Measurements from ENCODE around the gene CUZD1. TPM values are rescaled to one million over a fixed set of nuclear protein-coding genes. Genes with fewer than 3 reads are reported as not detected.

The CUZD1 gene
- total and polyA plus RNA-seq, 9 of the 15 experiments (the other 6 are each of a cell fraction or from before 2014, with no cell fraction given) = 0.51 to 1.7 (median 1.1) TPM

- TF ChIP-seq BDP1 (IDR thresholded peaks at IDR 0.05; ENCODE audit: insufficient read depth, insufficient read length) (no peak), ZEB2 (IDR thresholded peaks at IDR 0.05) (no peak), ZC3H8 (IDR thresholded peaks at IDR 0.05) (no peak), ZNF431 (CRISPR knock-in tag; IDR thresholded peaks at IDR 0.05) (0 out of 2 replicates have a peak, but pooled peaks have one; percentile 40), THRAP3 (IDR thresholded peaks at IDR 0.05; ENCODE audit: borderline replicate concordance) (no peak), PHB (CRISPR knock-in tag; IDR thresholded peaks at IDR 0.05) (no peak), MECOM (CRISPR knock-in tag; IDR thresholded peaks at IDR 0.05) (no peak), ZNF384 (IDR thresholded peaks at IDR 0.05; ENCODE audit: low read depth, low read length) (no peak), ELK1 (CRISPR knock-in tag; IDR thresholded peaks at IDR 0.05) (no peak), SMAD3 (CRISPR knock-in tag; conservative IDR thresholded peaks at IDR 0.05) (no peak), ZNF586 (CRISPR knock-in tag; conservative IDR thresholded peaks at IDR 0.05) (no peak), ZNF444 (CRISPR knock-in tag; IDR thresholded peaks at IDR 0.05) (no peak), RBM14 (IDR thresholded peaks at IDR 0.05; ENCODE audit: borderline replicate concordance, insufficient read depth, low read depth, low read length) (no peak), MYBL2 (IDR thresholded peaks at IDR 0.05; ENCODE audit: low read depth) (peak; percentile 64; the same call in 1 of the 2 replicates), MYBL2 (CRISPR knock-in tag; IDR thresholded peaks at IDR 0.05; ENCODE audit: borderline replicate concordance) (no peak), ZNF740 (CRISPR knock-in tag; IDR thresholded peaks at IDR 0.05) (no peak), ZNF740 (tag; IDR thresholded peaks at IDR 0.05) (no peak), YBX1 (IDR thresholded peaks at IDR 0.05) (no peak), YY1 (IDR thresholded peaks at IDR 0.05; ENCODE audit: borderline replicate concordance in 1 of 3, control insufficient read depth in 1 of 3, extremely low read depth in 1 of 3, insufficient read depth in 3 of 3, insufficient read length in 1 of 3, insufficient replicate concordance in 2 of 3, low read depth in 1 of 3, low read length in 2 of 3) (peak in 2 of 3 experiments; percentile 7 to 11), PATZ1 (CRISPR knock-in tag; IDR thresholded peaks at IDR 0.05; ENCODE audit: borderline replicate concordance) (no peak), RBM17 (IDR thresholded peaks at IDR 0.05; ENCODE audit: borderline replicate concordance, low read depth, low read length) (no peak)
- TF ChIP-seq, protein P1, sequence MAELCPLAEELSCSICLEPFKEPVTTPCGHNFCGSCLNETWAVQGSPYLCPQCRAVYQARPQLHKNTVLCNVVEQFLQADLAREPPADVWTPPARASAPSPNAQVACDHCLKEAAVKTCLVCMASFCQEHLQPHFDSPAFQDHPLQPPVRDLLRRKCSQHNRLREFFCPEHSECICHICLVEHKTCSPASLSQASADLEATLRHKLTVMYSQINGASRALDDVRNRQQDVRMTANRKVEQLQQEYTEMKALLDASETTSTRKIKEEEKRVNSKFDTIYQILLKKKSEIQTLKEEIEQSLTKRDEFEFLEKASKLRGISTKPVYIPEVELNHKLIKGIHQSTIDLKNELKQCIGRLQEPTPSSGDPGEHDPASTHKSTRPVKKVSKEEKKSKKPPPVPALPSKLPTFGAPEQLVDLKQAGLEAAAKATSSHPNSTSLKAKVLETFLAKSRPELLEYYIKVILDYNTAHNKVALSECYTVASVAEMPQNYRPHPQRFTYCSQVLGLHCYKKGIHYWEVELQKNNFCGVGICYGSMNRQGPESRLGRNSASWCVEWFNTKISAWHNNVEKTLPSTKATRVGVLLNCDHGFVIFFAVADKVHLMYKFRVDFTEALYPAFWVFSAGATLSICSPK (IDR thresholded peaks at IDR 0.05; ENCODE audit: borderline replicate concordance) = no peak
Measured at GRCh38 chr10:122879339-122880273, 33.9 kb upstream of the CUZD1 start, which contains the start of gene FAM24B (continued).
